Mesothelial cell of epicardium (in vitro differentiated cells): ENCODE data around the gene RSPH10B2. TPM values are rescaled to one million over a fixed set of nuclear protein-coding genes. Genes with fewer than 3 reads are reported as not detected.
"Not testable (repeated sequence)": the region's sequence is repeated elsewhere in the genome, so short reads cannot be mapped to it uniquely, and the experiment has no call there.

ENCODE experiments used
- DNase-seq, 2 experiments: peaks; one replicate each; pipeline ENCODE4 v3.0.0; 2021; ENCODE audit warnings: low spot score in 2 of 2; ENCODE audit not compliant: unreplicated experiment in 2 of 2
- H3K27ac Mint-ChIP-seq: 2 replicates; pipeline ENCODE4 v1.8.0; 2021; ENCODE audit warnings: mixed read lengths
- H3K27me3 Mint-ChIP-seq: 2 replicates; pipeline ENCODE4 v1.8.0; 2021; ENCODE audit warnings: low read depth, mixed read lengths
- H3K36me3 Mint-ChIP-seq: 2 replicates; pipeline ENCODE4 v1.8.0; 2021; ENCODE audit warnings: mixed read lengths
- H3K4me1 Mint-ChIP-seq: 2 replicates; pipeline ENCODE4 v1.8.0; 2021; ENCODE audit warnings: mixed read lengths
- H3K4me3 Mint-ChIP-seq: 2 replicates; pipeline ENCODE4 v1.8.0; 2021; ENCODE audit warnings: mild to moderate bottlenecking, moderate library complexity, mixed read lengths
- H3K9me3 Mint-ChIP-seq: 2 replicates; pipeline ENCODE4 v1.8.0; 2021; ENCODE audit warnings: mixed read lengths
- CTCF ChIP-seq: fragments of 200-600 bp; sonication (generic); IDR thresholded peaks from one replicate; pipeline ENCODE4 v1.5.0; 2021; ENCODE audit warnings: antibody characterized with exemption; ENCODE audit not compliant: unreplicated experiment
- total RNA-seq: library from RNA; stranded (reverse); gene quantifications from 3 replicates; pipeline ENCODE4 v1.2.1, GENCODE V29; 2021

RSPH10B2 gene
- total RNA-seq, 1 donor from 2014 or later = 0.45 TPM

- no peak for TF ChIP-seq CTCF
- H3K9me3 Mint-ChIP-seq = no peaks in the 10 kb centered on the region
- H3K27me3 Mint-ChIP-seq = peaks cover 77% of the 10 kb centered on the region
- H3K27ac Mint-ChIP-seq = no peak overlapping the region
- DNase-seq = no peak
- no peaks in the 10 kb centered on the region for H3K4me1 Mint-ChIP-seq
- no peak overlapping the region for H3K4me3 Mint-ChIP-seq
- no peaks in the 10 kb centered on the region for H3K36me3 Mint-ChIP-seq
Measured at GRCh38 chr7:6718124-6718523, 35.8 kb upstream of the RSPH10B2 start.

- not testable (repeated sequence) for H3K36me3 Mint-ChIP-seq, H3K4me1 Mint-ChIP-seq, H3K27ac Mint-ChIP-seq, H3K9me3 Mint-ChIP-seq, H3K4me3 Mint-ChIP-seq, DNase-seq
- peaks cover 42% of the 10 kb centered on the region for H3K27me3 Mint-ChIP-seq
Measured at GRCh38 chr7:6724351-6724750, 29.6 kb upstream of the RSPH10B2 start.

GRCh38 chr7:6725003-6725402 lies 28.9 kb upstream of the RSPH10B2 start:
- Mint-ChIP-seq H3K27me3 (peaks cover 37% of the 10 kb centered on the region), H3K9me3 (peaks cover 3% of the 10 kb centered on the region), H3K4me1 (peaks cover 5% of the 10 kb centered on the region), H3K27ac (no peak overlapping the region), H3K36me3 (peaks cover 2% of the 10 kb centered on the region), H3K4me3 (no peak overlapping the region)
- DNase-seq = no peak
- TF ChIP-seq CTCF = no peak

GRCh38 chr7:6726341-6726740 lies 27.6 kb upstream of the RSPH10B2 start:
- H3K4me3 Mint-ChIP-seq, H3K9me3 Mint-ChIP-seq, DNase-seq, H3K27ac Mint-ChIP-seq, H3K36me3 Mint-ChIP-seq: not testable (repeated sequence)
- H3K4me1 Mint-ChIP-seq = peaks cover 16% of the 10 kb centered on the region
- peaks cover 26% of the 10 kb centered on the region for H3K27me3 Mint-ChIP-seq

- TF ChIP-seq CTCF = no peak
- H3K4me1 Mint-ChIP-seq = peaks cover 16% of the 10 kb centered on the region
- H3K27me3 Mint-ChIP-seq = peaks cover 13% of the 10 kb centered on the region
- DNase-seq = no peak
- H3K4me3 Mint-ChIP-seq = no peak overlapping the region
- peaks cover 6% of the 10 kb centered on the region for H3K36me3 Mint-ChIP-seq
- no peak overlapping the region for H3K27ac Mint-ChIP-seq
- H3K9me3 Mint-ChIP-seq = peaks cover 3% of the 10 kb centered on the region
Measured at GRCh38 chr7:6727663-6728062, 26.2 kb upstream of the RSPH10B2 start.

GRCh38 chr7:6728893-6729491 lies 24.9 kb upstream of the RSPH10B2 start:
- DNase-seq, H3K9me3 Mint-ChIP-seq, H3K27me3 Mint-ChIP-seq: not testable (repeated sequence)
- Mint-ChIP-seq H3K36me3 (peaks cover 16% of the 10 kb centered on the region), H3K4me1 (peaks cover 16% of the 10 kb centered on the region), H3K4me3 (peak overlapping the region; percentile 83), H3K27ac (peak overlapping the region; percentile 89)

GRCh38 chr7:6729492-6730342 lies 24.2 kb upstream of the RSPH10B2 start:
- TF ChIP-seq CTCF = no peak
- Mint-ChIP-seq H3K27ac (peak overlapping the region; percentile 89), H3K4me1 (peaks cover 16% of the 10 kb centered on the region), H3K9me3 (peaks cover 3% of the 10 kb centered on the region), H3K27me3 (peaks cover 5% of the 10 kb centered on the region), H3K36me3 (peaks cover 20% of the 10 kb centered on the region), H3K4me3 (peak overlapping the region; percentile 83)
- peak; percentile 72 to 84 for DNase-seq
